T-helper 1 cell (primary cell): ENCODE data around the gene GNAS-AS1.

Source experiments
- DNase-seq, 5 donors: peaks; one replicate each; pipeline ENCODE4 v3.0.0-alpha.2; 2012 to 2020
- total RNA-seq, 4 donors: gene quantifications; one replicate each; lab custom pipeline; 2026; lab: John Stamatoyannopoulos, UW

GNAS-AS1 gene
- 0 to 0.62 (median 0.12) reads per million in 4 donors for total RNA-seq

DNA sequence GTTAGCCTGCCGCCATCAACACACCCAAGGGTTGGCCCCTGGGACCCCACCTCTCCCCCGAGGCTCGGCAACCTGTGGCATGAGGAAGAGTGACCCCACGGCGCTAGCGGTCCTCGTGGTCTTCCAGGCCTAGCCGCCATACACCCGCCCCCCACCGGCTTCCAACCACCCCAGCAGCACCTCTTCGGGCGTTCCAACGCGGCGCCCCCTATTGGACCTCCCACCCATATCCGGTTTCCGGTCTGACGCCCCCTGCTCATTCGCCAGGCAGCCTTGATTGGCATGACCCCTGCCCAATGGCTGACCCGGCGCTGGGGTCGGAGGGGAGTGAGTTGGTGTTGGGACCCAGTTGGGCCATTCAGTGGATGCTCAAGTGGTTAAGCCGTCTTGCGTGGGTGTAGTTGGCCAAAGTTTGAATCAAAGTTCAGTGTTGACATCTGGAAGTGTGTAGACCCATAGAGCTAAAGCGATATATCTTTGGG lies at the start of gene GNAS-AS1:
Gene GNAS-AS1, minus strand, starts transcription at position 210 of the 482 bp plus-strand sequence.
- peak; percentile 46 to 80 (median 64) for DNase-seq

DNA sequence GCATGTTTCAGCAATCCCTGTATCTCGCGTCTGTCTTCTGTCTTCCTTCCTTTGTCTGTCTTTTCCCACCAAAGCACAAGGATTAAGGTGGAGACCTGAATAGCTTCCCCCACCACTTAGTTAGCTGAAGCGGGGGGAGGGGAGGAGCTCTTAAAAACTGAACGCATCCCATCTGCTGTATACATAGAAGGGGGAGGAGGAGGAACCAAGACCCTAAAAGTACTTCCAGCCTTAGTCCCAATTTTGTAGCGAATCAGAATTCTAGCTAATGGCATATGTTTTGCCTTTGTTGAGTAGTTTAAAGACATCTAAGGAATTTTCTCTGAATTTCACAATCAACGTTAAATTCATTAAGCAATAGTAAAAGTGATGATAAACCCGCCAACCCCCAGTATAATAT lies 49.7 kb upstream of the GNAS-AS1 start:
- no peak for DNase-seq

DNA sequence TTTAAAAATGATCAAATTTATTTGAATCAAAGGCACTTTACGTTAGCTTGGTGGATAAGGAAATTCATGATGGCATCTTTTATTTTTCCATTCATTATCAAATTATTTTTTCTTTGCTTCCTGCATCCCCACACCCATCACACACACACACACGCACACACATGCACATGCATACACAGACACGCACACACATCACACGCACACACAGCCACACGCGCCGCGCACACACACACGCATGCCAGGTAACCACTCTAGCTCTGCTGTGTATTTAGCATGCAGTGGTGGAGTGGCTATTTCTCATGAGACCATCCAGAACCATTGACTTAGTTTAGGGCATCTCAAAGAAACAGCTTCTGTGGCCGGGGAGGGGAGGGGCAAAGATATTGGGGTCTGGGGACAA lies 48.8 kb upstream of the GNAS-AS1 start:
- no peak for DNase-seq

DNA sequence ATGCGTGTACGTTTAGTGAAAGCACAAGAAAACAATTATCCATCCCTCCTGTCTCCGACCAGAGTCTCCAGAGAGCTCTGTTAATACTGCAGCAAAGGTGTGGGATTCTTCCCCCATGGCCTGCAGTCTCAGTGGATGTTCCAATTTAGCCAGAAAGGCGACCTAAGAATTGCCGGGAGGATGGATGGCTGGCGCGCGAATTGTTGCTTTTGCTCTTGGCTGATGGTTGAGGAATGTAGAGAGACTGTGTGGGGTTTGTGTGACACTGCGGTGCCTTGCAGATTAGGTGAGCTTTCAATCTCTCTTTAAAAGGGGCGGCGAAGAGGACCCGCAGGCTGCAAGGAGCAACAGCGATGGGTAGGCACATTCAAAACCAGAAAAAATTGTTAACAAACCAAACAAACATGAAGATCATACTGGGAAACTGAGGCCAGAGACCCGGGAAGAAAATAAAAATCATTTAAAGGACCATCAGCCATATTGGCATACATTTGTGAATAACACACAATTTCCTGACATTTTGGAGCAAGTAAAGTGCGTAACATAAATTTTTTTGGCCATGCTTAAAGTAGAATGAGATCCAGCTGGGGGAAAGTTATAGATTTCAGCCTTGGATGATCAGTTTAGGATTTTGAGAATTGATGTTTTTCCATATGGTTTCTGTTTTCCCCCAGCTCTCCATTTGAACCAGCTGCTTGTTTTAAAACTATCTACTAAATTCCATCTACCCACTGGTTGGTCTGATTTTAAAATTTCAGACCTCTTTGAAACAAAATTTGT lies 48.1 kb upstream of the GNAS-AS1 start:
- DNase-seq: no peak

DNA sequence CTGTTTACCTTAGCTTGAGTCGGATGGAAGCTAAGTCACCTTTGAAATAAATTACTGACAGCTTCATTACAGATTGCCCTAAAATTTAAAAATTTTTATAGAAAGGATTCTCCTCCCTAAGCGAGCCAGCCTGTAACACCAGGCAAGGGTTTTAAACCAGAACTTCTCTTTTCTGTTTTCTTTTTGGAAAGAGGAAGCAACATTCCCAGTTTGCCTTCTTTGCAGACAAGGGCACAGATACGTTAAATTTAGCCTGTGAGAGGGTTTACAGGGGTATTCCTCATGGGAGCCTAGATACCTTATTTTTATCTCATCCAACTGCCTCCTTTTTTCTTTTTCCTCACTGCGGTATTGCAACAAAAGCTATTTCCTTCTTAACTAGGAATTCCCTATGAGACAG lies 46.8 kb upstream of the GNAS-AS1 start:
- no peak for DNase-seq

DNA sequence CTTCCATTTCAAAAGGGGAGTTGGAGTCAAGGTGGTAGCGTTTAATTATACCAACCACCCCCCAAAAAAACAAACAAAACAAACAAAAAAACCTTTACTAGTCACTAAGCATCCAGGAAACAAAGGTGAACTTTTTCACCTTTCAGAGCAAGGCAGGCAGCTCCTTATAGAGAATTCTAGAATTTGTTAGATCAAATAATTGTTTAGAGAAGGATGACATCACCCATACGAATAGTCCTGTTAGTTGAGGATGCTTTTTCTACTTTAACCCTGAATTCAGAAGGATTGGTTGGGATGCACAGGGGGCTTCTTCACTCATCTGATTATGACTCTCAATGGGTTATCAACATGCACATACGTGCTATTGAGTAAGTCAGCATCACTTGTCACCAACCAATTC lies 46.1 kb upstream of the GNAS-AS1 start:
- DNase-seq: no peak

DNA sequence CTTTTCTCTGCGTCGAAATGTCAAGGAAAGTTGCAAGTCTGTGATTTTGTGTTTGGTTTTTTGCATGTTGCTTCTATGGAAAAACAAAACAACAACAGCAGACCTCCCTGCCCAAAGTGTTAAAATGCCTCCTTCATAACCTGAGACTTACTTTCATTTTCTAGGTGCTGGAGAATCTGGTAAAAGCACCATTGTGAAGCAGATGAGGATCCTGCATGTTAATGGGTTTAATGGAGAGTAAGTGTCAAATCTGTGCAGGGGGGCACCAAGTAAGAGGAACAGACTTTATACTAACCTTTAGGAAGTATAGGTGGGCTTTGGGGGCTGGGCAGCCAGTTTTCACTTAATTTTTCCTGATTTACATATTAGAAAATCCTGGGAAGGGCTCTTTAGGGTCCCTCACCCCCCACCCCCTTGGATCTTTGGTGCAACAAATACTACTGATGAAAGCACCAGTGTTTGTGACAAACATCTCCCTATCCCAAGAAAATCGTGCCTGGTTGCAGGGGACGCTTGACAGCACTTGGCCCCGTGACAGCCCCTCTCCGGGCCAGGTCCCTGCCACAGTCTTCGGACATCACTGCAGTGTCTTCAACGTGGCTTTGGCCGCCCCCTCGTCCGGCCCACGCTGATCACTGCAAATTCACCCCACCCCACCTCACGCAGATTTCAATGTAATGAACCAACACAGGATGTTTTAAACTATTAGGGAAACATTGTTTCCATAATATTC lies 44.9 kb upstream of the GNAS-AS1 start:
- DNase-seq: no peak

DNA sequence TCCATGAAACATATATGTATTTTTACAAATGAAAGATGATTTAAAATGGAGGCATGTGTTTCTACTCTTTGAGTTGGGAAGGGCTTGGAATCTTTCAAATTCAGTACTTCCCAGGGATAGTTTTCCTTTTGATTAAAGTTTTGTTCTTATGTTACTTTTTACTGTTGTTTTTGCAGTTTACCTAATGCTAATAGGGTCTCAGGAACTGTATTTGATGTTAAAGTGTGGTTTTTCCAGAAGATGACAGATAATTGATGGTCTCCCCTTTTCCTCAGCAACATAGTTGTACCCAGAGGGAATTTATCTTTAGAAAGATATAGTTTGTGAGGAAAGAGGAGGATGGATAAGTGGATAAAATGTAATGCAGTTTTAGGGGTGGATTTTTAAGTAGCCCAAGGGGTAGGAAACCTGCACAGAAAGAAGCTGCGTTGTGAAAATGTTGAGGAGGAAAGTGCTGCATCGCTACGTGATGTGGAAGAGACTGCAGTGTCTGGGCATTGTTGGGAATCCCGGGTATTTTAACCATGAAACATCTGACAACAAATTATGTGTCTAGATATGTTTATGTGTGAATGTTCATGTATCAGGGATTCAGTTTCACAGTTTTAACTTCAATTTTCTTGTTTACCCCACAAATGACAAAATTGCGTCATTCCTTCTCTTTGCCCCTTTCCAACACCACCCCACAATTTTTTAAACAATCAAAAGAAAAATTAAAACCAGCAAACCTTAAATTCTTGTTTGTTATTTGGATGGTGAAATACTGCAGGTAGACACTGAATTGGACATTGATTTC lies 44.1 kb upstream of the GNAS-AS1 start:
- no peak for DNase-seq

DNA sequence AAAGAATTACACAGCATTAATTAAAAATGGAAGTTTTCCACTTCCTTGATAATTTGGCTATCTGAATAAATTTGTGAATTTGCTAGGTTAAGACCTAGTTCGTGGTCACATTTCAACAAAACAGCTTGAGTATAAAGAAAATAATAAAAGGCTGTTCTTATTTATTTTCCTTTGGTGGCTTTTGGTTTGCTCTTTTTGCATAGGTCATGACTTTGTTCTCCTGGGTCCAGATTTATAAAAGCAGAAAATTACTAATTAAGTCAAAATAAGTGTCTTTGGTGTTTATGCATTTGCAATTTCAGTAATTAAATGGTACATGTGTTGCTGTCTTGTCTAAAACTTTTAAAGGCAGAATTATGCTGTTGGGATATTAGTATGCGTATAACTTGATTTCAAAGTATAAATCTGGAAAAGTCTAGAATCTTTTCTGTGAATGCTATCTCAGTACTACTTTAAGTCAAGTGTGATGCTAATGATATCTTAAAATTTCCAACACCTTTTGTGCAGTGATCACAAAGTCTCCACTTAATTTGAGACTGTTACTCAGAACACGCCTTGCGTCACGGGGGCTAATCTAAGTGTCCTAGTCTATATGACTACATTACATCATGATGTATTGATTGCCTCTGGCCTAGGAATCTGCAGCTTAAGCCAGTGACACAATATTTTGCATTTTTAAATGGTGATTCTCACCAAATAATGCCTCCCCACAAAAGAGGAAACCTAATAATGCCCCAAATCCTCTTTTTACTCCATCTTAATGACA lies 42.8 kb upstream of the GNAS-AS1 start:
- DNase-seq: peak in 1 of 5 donors; percentile 54

DNA sequence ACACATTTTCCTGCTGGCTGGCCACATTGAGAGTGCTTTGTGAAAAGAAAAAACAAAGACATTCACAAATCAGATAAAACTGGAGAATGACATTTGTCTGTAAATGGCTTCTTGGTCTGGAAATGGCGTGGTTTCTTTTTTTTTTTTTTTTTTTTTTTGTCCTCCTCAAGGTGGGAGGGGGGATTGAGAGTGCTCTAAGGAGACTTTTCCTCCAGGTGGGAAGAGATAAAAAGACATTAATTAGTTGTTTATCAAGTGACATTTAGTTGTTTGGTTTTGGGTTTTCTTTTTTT lies 42.2 kb upstream of the GNAS-AS1 start:
- DNase-seq: no peak

DNA sequence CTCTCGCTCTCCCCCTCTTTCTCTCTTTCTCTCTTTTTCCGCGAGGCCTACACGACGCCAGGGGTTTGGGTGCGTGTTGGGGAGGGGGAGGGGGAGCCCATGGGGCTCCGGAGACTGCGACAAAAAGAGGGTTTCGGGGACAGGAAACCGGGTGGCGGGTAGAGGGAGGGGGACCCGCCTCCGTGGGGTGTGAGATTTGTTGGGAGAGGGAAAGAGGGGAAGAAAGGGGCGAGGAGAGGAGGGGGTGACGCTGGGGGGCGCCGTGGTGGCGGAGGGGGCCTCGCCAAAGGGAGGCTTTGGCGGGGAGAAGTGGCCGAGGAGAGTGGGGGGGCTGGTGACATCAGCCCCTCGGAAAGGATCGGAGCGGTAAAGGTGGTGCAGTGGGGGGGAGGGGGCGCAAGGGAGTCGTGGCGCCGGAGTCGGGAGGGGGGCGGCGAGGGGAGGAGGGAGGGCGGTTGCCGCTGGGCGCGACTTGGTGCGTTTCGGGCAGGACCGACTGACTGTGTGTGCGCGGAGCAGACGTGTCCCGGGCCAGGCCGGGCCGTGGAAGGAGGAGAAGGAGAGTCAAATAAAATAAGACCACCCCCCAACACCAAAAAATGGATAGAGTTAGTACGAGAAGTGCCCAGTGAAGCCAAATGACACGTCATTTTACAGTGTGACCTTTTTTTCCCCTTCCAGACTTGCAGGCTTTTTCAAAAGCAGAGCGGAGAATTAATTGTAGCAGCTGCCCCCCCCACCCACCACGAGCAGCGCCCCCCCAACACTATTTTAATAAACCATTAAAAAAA lies 41.6 kb upstream of the GNAS-AS1 start:
- peak; percentile 57 to 79 (median 68) for DNase-seq

DNA sequence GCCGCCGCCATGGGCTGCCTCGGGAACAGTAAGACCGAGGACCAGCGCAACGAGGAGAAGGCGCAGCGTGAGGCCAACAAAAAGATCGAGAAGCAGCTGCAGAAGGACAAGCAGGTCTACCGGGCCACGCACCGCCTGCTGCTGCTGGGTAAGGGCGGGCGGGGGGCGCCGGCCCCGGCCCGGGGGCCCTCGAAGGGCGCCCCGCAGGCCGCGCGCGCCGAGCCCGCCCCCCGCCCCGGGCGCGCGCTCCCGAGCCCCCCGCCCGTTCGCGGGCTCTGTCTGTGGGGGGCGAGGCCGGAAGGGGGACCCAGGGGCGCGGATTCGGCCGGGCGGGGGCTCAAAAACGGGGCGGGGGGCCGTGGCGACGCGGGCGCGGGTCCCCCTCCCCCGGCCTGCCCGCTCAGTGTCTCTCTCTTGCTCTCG lies 41.0 kb upstream of the GNAS-AS1 start:
- DNase-seq: peak in 2 of 5 donors; percentile 28 to 42

DNA sequence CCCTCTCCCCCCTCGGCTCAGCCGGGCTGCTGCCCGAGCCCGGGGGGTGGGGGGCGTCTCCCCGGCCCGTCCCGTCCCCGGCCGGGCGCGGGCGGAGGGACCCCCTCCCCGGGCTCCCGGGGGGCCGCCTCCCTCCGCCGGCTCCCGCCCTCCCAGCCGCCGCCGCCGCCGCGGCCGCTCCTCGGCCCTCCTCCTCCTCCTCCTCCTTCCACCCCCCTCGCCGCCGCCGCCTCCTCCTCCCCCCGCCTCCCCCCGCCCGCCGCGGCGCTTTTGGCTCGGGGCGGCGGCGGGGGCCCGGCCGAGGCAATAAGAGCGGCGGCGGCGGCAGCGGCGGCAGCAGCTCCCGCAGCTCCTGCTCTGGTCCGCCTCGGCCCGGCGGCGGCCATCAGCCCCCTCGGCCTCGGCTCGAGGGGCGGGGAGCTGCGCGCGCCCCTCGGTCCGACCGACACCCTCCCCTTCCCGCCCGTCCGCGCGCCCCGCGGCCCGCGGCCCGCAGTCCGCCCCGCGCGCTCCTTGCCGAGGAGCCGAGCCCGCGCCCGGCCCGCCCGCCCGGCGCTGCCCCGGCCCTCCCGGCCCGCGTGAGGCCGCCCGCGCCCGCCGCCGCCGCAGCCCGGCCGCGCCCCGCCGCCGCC lies 40.5 kb upstream of the GNAS-AS1 start:
- peak; percentile 68 to 80 (median 71) for DNase-seq

DNA sequence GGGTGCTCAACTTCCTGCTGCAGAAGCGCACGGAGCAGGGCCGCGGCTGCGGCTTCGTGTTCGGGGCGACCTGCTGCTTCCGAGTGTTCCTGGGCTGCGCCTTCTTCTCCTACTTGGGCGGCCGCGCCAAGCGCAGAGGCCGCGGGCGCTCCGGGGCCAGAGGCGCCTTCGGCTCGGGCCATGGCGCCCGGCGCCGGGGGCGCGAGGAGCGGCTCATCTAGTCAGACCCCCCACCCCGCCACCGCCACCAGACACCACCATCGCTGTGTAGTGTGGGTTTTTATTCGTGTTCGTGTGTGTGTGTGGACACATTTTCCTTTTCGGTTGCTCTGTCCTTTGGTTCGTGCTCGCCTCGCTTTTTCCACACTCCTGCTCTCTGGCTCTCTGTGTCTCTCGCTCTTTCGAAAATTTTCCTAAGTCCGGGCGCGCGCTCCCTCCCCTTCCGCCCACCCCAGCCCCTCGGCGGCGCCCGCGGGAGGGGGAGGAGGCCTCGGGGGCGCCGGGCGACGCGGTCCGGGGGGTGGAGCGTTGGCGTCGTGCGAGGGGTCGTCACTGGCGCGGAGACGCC lies 39.9 kb upstream of the GNAS-AS1 start:
- peak in 4 of 5 donors; percentile 51 to 69 (median 56) for DNase-seq

DNA sequence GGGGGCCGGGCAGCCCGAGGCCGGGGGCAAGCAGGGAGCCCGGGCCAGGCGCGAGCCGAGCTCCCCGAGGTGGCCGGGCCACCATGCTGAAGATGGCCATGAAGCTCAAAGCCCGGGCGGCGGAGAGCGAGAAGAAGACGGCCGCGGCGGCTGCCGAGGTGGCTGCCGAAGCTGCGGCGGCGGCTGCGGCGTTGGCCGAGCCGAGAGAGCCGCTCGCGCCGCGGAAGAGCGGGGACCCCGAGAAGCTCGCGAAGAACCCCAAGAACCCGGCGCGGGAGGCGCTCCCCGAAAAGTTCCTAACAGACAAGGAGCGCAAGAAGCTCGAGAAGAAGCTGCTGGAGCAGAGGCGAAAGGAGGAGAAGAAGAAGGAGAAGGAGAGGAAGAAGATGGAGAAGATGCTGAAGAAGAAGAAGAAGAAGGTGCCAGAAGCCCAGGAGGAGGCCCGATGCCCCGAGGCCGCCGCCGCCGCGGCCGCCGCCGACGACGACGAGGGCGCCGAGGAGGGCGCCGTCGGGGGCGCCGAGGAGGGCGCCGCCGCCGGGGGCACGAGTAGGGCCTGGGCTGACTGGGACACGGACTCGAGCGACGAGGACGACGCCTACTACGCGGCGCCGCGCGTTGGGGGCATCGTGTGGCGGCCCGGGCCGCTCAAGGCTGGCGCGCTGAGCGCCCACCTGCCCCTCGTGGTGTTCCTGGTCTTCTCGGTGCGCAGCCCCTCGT lies 39.3 kb upstream of the GNAS-AS1 start:
- peak in 2 of 5 donors; percentile 19 to 43 for DNase-seq

DNA sequence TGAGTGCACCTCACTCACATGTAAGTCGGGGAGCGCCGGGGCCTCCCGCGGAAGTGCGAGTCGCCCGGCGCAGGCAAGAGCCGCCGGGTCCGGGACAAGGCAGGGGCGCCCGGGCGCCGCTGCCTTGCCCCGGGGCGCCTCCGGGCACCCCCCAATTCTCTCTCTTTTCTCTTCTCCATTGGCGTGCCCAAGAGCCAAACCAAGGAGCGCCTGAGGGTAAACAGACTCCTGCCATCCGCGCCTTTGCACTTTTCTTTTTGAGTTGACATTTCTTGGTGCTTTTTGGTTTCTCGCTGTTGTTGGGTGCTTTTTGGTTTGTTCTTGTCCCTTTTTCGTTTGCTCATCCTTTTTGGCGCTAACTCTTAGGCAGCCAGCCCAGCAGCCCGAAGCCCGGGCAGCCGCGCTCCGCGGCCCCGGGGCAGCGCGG lies 38.6 kb upstream of the GNAS-AS1 start:
- no peak for DNase-seq

DNA sequence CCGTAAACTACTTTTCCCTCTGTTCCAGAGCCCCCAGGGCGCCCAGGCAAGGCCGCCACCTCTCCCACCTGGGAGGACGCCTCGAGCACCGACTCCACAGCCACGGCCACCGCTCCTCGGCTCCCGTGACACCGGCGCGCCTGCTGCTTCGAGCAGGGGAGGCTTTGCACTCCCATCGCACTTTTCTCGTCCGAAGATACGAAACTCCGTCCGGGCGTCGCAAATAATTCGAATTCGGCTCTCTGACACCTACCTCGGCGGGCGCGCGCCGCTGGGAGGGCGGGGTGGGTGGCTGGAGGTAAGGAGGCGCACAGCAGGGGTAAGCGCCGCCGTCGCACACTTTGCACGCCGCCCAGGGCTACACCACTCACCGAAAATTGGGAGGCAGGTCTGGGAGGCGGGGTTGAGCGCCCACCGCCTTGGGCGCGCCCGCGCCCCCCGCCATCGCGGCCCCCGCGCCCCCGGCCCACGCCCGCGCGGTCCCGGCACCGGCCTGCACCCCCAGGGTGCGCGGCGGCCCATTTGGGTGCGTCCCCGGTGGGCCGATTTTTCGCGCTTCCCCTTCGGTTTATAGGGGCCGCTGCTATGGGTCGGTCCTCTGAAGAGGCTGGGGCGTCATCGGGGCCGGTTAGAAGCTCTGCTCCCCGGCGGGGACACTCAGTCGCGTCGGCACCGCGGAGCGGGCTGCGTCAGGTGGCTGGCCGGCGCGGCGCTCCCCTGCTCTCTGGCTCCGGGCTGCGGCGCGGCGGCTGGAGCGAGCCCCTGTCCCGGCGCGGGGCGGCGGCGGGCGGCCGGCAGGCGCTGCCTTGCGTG lies 38.0 kb upstream of the GNAS-AS1 start:
- DNase-seq: peak; percentile 65 to 87 (median 79)

DNA sequence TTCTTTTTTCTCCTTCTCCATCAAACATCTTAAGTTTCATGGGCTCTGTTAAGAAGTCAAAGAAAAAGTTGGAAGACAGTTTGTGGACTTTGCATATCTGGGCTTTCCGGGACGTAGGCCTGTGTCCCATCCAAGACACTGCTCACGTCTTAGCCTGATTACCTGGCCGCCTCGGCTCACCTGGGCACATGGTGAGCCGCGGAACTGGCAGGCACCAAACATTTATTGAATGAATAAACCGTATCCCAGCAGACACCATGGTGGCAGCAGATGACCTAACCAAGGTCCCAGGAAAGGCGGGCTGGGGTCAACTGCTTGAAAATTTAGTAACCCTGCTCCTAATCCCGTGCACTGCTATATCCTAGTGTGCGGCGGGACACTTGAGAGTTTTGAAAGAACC lies 37.4 kb upstream of the GNAS-AS1 start:
- no peak for DNase-seq

DNA sequence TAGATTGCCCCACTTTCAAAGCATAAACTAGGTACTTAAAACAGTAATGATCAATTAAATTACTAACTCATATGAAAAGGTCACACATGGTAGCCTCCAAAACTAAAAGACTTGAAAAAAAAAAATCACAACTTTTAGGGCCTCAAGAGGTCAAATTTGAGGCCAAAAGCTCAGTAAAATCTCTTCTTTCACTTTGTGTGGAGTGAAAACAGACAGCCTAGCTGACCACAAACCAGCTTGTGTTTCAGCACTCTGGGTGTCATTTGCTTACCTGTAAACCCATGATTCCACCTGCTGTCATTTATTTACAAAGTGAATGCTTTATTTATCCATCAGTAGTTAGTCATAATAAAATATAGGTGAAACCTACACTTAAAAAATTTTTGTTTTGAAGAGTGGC lies 35.8 kb upstream of the GNAS-AS1 start:
- no peak for DNase-seq
